HG03521 (cell line): ENCODE results near the gene CTIF.
"Not testable (repeated sequence)": the region's sequence is repeated elsewhere in the genome, so short reads cannot be mapped to it uniquely, and the experiment has no call there.

Experiments
- ATAC-seq: cut with Tn5 transposase; IDR thresholded peaks from one replicate; pipeline ENCODE4 v1.9.1; 2021; ENCODE audit warnings: mild to moderate bottlenecking, moderate library complexity; ENCODE audit not compliant: unreplicated experiment

CTIF gene

GRCh38 chr18:48855422-48856377 is 316.9 kb downstream of the CTIF start:
- no peak for ATAC-seq

- no peak for ATAC-seq
Observed at GRCh38 chr18:48857023-48857694, 318.3 kb downstream of the CTIF start.

- ATAC-seq, result no peak
Observed at GRCh38 chr18:48858676-48859075, 319.8 kb downstream of the CTIF start.

- no peak for ATAC-seq
Observed at GRCh38 chr18:48859311-48860268, 320.8 kb downstream of the CTIF start.

- ATAC-seq, result no peak
Observed at GRCh38 chr18:48860269-48861180, 321.7 kb downstream of the CTIF start.

GRCh38 chr18:48861181-48861708 is 322.4 kb downstream of the CTIF start:
- no peak for ATAC-seq

- ATAC-seq, result no peak
Observed at GRCh38 chr18:48862132-48862531, 323.3 kb downstream of the CTIF start.

- no peak for ATAC-seq
Observed at GRCh38 chr18:48862678-48863270, 323.9 kb downstream of the CTIF start.

GRCh38 chr18:48863432-48864065 is 324.7 kb downstream of the CTIF start:
- no peak for ATAC-seq

- no peak for ATAC-seq
Observed at GRCh38 chr18:48864876-48865275, 326.0 kb downstream of the CTIF start.

GRCh38 chr18:48866028-48866733 is 327.4 kb downstream of the CTIF start:
- no peak for ATAC-seq

GRCh38 chr18:48866856-48867255 is 328.0 kb downstream of the CTIF start:
- ATAC-seq, result no peak

- no peak for ATAC-seq
Observed at GRCh38 chr18:48867978-48868377, 329.1 kb downstream of the CTIF start.

- ATAC-seq, result peak; percentile 71
Observed at GRCh38 chr18:48868468-48869466, 329.9 kb downstream of the CTIF start.

- no peak for ATAC-seq
Observed at GRCh38 chr18:48869591-48869990, 330.8 kb downstream of the CTIF start.

- not testable (repeated sequence) for ATAC-seq
Observed at GRCh38 chr18:48870926-48871325, 332.1 kb downstream of the CTIF start.
